Activated naive CD4-positive, alpha-beta T cell treated with anti-CD3 and anti-CD28 coated beads, Interleukin-2, amount 50 U/mL, for 16 hours (primary cell): ENCODE measurements around the gene PSMC3.

ENCODE experiments used
- DNase-seq: peaks from one replicate; pipeline ENCODE4 v3.0.0-alpha.2; 2020

The PSMC3 gene

DNA sequence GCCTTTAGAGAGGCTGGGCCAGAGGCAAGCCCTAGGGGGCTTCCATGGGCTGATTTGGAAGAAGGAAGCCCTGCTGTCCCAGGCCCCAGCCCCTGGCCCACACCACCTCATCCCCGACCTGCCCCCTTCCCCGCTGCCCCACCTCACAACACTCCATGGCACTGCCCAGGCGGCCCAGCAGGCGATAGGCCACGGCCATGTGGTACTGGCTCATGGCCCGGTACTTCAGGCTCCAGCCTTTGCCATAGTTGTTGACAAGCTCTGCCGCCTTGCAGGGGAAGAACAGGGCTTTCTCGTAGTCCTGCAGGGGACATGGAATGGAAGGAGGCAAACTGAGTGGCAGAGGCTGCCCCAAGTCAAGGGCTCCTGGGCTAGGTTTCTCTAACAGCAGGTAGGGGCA lies 16.3 kb upstream of the PSMC3 start:
- no peak for DNase-seq

DNA sequence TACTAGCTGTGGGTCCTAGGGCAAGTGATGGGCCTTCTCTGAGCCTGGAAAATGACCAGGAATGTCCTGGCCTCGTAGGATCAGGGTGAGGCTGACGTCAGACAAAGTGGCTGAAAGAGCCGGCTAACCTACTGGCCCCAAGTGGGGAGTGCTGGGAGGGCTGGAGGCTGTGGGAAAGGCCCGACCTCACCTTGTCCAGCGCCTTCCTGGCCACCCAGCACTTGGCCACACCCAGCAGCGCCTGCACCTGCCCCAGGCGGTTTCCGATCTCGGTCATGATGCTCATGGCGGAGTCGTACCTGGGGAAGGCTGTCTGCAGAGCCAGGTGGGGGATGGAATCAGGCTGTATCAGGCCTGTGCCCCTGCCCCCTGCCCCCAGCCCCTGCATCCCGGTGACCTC lies 15.2 kb upstream of the PSMC3 start:
- no peak for DNase-seq

DNA sequence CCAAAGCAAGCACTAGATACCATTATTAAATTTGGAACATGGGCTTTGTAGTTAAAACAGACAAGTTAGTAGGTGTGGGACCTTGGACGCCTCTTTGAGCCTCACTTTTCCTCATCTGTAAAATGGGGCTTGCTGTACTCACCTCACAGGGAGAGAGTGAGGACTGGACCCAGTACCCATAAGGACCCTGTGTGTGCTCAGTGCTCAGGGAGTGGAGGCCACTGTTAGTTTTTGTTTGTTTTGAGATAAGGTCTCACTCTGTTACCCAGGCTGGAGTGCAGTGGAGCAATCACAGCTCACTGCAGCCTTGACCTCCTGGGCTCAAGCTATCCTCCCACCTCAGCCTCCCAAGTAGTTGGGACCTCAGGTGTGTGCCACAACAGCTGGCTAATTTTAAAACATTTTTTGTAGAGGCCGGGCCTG lies 13.8 kb upstream of the PSMC3 start:
- DNase-seq, result no peak

DNA sequence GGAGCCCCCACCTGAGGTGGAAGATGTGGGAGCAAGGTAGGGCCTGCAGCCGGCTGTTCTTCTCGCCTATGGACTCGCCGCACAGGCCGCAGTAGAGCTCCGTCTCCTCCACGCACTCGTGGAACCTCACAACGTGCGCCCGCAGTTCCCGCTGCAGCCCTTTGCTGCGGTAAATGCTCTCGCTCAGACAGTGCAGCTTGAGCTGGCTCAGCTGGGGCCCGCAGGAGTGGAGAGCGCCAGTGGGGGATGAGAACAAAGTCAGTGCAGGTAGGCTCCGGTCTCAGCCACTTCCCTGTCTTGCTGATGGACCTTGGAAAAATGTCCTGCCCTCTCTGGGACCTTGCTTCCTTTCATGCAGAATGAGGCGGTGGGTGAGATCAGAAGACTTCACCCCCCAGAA lies 12.5 kb upstream of the PSMC3 start:
- no peak for DNase-seq

DNA sequence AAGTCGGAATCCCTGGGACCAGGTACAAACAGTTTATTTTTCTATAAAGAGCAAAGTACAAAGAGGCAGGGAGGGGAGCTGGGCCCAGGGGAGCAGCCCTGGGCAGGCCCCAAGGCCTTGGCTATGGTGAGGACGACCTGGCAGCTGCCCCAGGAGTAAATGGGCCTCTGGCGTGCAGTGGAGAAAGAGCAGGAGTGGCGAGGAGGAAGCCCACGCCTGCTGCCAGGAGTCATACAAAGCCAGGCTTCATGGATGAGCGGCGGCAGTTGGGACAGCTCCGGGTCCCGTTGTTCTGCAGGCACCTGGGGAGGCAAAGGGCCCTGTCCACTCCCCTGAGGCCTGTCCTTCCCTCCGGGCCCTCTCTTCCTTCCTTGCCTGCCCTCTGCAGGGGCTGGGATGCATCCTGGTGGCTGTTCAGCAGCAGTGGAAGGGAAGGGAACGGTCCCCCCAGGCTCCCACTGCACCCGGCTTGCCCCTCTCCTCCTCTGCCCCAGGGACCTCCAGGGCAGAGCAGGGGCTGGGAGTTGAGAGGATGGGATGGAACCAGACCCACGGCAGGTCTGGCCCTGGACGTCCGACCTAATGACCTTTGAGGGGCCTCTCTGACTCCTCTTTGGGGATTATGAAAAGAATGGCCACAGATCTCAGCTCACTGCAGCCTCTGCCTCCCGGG lies 11.6 kb upstream of the PSMC3 start:
- DNase-seq, result no peak

DNA sequence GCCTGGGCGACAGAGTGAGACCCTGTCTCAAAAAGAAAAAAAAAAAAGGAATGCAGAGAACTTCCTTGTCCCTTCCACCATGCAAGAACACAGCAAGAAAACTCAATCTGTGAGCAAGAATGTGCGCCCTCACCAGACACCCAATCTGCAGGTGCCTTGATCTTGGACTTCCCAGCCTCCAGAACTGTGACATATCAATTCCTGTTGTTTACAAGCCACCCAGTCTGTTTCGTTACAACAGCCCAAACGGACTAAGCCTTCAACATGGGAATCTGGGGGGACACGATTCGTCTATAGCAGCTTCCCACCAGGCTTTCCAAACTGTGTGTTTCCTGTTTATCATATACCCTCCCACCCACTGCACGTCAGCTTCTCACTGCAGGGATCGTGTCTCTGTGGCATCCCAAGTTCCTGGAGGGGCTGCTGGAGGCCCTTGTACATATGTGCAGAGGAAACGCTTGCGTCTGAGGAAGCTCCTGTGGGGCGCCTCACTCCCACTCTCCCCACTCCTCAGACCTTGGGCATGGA lies 11.0 kb upstream of the PSMC3 start:
- no peak for DNase-seq

DNA sequence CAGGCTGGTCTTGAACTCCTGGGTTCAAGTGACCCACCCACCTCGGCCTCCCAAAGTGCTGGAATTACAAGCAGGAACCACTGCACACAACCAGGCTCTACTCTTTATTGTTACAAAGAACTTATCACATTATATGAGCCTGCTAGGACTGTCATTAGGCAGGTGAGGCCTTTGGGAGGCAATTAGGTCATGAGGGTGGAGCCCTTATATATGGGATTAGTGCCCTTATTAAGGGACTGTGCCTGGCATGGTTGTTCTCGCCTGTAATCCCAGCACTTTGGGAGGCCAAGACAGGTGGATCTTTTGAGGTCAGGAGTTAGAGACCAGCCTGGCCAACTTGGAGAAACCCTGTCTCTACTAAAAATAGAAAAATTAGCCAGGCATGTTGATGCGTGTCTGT lies 10.5 kb upstream of the PSMC3 start:
- DNase-seq, result no peak

DNA sequence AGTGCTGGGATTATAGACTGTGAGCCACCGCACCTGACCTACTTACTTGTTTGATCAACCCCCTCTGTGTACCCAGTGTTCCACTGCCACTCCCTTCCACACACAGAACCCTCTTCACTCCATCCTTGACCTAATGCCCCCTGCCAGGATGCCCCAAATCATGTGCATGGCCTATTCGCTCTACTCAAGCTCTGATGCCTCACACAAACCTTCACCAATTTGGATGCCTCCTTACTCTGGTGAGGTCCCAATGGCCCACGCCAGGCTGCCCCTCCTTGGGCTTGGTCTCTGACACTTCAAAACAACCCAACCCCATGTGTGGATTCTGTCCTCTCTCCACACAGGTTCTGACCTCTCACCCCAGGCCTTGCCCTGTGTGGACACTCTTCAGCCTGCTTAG lies 9.4 kb upstream of the PSMC3 start:
- no peak for DNase-seq

DNA sequence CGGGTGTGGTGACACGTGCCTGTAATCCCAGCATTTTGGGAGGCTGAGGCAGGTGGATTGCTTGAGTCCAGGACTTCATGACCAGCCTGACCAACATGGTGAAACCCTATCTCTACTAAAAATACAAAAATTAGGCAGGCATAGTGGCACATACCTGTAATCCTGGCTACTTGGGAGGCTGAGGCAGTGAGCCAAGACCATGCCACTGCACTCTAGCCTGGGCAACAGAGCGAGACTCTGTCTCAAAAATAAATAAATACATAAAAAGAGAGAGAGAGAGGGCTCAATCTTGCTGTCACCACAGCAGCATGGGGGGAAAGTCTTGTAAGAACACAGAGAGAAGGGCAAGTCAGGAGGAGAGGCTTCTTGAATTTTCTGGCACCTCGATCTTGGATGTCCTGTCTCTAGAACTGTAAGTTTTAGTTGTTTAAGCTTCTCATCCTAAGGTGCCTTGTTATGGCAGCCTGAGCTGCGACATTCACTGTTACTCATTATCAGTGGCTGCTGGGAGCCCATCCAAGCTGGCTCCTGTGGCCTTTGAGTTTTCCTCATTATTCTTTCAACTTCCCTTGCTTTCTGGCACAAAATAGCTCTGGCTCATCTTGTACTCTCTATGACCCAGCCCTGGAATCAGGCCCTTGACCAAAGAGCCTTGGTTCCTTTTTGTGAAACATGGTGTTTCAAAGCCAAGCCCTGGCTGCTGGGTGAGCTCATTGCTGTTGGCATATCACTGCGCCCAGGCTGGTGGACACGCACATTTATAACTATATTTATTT lies 8.0 kb upstream of the PSMC3 start:
- no peak for DNase-seq

DNA sequence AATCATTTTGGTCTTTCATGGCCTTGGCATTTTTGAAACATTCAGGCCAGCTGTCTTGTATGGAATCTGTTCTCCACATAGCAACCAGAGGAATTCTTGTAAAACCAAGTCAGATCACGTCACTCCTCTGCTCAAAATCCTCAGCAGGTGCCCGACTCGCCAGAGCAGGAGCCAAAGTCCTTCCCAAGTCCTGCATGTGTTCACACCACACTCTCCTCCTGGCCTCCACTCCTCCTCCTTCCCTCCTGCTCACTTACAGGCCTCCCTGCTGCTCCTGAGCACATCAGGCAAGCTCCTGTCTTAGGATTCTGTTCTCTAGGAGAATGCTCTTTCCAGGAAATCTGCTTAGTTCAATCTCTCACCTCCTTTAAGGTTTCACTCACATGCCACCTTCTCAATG lies 6.9 kb upstream of the PSMC3 start:
- no peak for DNase-seq

DNA sequence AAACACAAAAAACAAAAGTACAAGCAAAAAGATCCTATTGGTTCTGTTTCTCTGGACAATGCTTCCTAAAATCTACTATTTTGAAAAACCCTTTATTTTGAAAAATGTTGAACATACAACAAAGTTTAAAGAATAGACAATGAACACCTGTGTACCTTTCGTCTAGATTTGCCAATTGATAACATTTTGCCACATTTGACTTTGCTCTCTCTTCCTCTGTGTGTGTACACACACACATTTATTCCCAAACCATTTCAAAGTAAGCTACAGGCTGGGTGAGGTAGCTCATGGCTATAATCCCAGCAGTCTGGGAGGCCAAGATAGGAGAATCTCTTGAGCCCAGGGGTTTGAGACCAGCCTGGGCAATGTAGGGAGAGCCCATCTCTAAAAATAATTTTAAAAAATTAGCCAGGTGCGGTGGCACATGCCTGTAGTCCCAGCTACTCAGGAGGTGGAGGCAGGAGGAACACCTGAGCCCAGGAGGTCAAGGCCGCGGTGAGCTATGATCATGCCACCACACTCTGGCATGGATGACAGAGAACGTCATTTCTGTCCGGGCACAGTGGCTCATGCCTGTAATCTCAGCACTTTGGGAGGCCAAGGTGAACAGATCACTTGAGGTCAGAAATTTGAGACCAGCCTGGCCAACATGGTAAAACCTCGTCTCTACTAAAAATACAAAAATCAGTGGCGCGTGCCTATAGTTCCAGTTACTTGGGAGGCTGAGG lies 5.3 kb upstream of the PSMC3 start:
- no peak for DNase-seq

DNA sequence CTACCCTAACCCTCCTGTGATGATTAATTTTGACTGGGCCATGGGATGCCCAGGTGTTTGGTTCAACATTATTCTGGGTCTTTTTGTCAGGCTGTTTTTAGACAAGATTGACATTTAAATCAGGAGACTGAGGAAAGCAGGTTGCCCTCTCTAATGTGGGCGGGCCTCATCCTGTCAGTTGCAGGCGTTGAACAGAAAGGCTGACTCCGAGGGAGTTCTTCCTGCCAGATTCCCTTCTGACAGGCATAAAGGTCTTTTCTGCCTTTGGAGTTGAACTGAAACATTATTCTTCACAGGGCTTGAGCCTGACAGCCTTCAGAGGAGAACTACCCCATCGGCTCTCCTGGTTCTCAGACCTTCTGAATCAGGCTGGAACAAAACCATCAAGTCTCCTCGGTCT lies 4.3 kb upstream of the PSMC3 start:
- DNase-seq, result no peak

DNA sequence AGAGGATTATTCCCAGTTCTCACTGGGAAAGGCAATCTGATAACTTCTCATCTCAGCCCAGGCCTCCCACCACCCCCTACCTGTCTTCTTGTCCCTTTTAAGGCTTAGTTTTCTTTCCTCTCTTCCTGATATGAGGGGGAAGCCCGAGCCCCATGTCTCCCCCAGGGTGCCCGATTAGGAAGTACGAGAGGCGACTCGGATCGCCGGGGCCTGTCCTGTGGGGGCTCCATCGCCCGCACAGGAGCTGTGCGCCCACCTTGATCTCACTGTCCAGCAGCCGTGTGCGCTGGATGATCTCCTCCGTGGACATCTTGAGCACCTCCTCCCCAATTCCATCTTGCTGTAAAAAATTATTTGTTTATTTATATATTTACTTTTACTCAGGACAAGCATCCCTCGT lies 628 bp downstream of the PSMC3 start:
- no peak for DNase-seq

DNA sequence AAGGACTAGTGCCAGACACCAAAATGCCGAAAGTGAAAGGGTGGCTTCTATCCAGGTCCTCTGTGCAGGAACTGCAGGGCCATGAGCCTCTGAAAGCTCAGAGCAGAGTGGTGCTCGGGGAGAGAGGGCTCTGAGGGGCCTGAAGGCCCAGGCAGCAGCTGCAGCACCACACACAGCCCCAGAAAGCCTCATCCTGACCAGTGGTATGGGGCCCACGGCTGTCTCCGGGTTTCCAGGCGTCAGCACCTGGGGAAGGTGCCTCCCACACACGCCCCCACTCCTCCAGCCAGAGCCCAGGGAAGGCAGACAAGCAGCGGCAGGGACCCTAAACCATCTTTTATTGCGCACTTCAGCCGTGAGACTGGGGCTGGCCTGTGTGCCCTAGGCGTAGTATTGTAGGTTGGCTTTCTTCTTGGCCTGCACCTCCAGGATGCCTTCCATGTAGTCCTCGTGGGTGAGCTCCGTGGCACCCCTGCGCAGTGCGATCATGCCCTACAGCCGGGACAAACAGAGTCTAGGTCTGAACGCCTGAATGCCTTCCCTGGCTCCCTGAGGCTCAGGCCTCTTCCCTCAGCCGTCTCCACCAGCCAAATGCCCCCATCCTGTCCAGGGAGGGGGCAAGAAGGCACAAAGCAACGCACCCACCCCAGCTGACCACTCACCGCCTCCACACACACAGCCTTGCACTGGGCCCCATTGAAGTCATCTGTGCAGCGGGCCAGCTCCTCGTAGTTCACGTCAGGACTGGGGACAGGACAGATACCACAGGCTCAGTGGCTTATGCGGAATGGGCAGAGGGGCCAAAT lies 7.6 kb downstream of the PSMC3 start:
- no peak for DNase-seq

DNA sequence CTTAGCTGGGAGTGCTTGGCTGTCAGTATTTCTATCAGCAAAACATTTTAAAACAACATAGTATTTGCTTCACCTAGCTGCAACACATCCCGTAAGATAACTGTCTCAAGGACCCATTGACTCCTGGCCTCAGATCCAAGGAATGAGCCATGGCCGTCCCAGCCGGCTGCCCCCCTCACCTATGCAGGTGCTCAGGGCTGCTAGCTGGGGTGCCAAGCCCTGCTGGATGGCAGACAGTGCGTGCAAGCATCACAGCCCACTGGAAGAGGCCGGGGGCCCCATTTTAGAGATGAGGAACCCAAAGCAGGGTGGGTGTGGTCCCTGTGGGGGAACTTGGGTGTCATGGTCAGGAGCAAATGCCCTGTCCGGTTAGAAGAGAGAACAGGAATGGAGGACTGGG lies 8.5 kb downstream of the PSMC3 start:
- no peak for DNase-seq

DNA sequence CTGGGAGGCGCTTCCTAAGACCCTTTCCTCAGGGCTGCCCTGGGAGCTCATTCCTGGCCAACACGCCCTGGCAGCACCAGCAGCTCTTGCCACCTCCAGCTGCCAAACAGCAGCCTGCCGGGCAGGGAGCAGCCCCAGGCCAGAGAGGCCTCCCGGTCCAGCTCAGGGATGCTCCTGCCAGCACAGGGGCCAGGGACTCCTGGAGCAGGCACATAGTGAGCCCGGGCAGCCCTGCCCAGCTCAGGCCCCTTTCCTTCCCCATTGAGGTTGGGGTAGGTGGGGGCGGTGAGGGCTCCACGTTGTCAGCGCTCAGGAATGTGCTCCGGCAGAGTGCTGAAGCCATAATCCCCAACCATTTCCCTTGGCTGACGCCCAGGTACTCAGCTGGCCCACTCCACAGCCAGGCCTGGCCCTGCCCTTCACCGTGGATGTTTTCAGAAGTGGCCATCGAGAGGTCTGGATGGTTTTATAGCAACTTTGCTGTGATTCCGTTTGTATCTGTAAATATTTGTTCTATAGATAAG lies 10.2 kb downstream of the PSMC3 start:
- DNase-seq, result no peak

DNA sequence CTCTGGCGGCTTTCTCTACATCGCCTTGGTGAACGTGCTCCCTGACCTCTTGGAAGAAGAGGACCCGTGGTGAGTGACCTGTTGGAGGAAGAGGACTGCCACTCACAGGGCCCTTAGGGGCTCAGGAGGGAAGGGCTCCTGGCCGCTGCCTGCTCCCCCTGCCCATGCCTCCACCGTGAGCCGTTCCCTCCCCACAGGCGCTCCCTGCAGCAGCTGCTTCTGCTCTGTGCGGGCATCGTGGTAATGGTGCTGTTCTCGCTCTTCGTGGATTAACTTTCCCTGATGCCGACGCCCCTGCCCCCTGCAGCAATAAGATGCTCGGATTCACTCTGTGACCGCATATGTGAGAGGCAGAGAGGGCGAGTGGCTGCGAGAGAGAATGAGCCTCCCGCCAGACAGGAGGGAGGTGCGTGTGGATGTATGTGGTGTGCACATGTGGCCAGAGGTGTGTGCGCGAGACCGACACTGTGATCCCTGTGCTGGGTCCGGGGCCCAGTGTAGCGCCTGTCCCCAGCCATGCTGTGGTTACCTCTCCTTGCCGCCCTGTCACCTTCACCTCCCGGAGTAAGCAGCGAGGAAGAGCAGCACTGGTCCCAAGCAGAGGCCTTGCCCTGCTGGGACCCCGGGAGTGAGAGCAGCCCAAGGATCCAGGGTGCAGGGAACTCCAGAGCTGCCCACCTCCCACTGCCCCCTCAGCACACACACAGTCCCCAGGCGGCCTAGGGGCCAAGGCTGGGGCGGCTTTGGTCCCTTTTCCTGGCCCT lies 11.0 kb downstream of the PSMC3 start:
- DNase-seq, result no peak

DNA sequence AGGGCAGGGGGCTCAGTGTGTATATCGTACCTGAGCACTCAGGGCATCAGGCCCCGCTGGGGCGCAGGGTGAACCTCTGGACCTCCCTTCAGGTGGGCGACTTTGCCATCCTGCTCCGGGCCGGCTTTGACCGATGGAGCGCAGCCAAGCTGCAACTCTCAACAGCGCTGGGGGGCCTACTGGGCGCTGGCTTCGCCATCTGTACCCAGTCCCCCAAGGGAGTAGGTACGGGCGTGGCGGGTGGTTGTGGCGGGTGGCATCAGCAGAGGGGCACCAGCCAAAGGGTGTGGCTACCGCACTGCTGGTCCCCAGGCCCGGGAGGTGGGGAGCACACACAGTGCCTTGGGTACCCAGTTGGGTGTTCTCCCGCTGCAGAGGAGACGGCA lies 11.6 kb downstream of the PSMC3 start:
- no peak for DNase-seq

DNA sequence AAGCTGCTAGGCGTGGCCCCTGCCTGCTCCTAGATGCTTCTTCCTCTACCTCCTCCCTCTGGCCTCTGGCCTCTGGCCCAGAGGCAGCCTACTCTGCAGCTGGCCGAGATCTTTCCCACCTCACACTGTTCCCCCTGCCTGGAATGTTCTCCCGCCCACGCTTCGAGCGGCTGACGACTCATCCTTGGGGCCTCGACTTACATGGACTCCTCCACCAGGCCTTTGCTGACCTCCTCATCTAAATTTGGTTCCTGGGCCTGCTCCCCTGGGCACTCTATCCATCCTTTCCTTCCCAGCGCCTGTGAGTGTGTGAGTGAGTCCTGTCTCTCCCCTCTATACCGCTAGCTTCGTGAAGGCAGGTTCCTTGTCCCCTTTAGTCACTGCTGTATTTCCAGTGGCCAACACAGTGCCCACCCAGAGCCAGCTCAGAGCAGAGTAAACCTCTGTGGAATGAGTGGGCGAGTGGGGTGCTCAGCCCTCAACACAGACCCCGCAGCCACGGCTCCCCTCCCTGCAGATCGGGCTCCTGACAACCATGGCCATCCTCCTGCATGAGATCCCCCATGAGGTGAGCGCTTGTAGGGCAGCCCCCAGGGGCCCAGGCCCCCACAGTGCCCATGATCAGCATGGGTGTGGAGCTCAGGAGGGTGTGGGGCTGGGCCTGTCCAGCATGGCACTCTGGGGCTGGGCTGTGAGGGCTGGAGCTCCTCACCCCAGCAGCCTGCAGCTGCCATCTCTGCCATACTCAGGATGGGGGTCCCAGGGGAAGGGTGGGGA lies 12.1 kb downstream of the PSMC3 start:
- DNase-seq, result no peak

DNA sequence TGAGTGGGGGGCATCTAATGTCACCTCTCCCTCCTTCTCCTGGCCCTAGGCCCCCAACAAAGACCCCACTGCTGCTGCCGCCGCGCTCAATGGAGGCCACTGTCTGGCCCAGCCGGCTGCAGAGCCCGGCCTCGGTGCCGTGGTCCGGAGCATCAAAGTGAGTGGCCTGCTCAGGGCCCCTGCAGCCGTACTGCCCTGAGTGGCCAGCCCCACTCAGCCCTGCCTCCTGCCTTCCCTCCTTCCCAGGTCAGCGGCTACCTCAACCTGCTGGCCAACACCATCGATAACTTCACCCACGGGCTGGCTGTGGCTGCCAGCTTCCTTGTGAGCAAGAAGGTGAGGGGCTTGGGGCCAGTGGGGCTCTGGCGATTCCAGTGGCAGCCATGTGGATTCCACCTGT lies 12.9 kb downstream of the PSMC3 start:
- DNase-seq, result no peak
